ENCODE measurements around the gene FLT3LG.

GRCh38 chr19:49496574-49497008, 22.6 kb downstream of the FLT3LG start:
- TF ChIP-seq CTCF (IDR thresholded peaks at IDR 0.05) (no peak), POLR2A (IDR thresholded peaks at IDR 0.05) (no peak)

Data from lower leg skin (tissue), 3 donors.